AG09309 (cell line): ENCODE results near the gene TOR1AIP2.

Source experiments
- DNase-seq: peaks from one replicate; pipeline ENCODE4 v3.0.0-alpha.2; 2010; ENCODE audit warnings: low read depth
- H3K4me3 ChIP-seq: 2 replicates; pipeline ENCODE4 v1.5.1; 2011; ENCODE audit warnings: mild to moderate bottlenecking, low read depth, low read length, moderate library complexity; ENCODE audit not compliant: control insufficient read depth
- CTCF ChIP-seq: IDR thresholded peaks from 2 replicates; pipeline ENCODE4 v1.5.1; 2011; ENCODE audit warnings: mild to moderate bottlenecking, low read depth, low read length, inconsistent platforms; ENCODE audit not compliant: insufficient read depth, control insufficient read depth; ENCODE audit errors: missing control alignments

TOR1AIP2 gene

GRCh38 chr1:179820226-179820970 is 57.2 kb downstream of the TOR1AIP2 start:
- no peak for DNase-seq

GRCh38 chr1:179818743-179819173 is 58.8 kb downstream of the TOR1AIP2 start:
- DNase-seq = no peak
- no peak overlapping the region for H3K4me3 ChIP-seq
- no peak for TF ChIP-seq CTCF

More at GRCh38 chr1:179820226-179820970, 57.2 kb downstream of the TOR1AIP2 start:
- no peak for TF ChIP-seq CTCF
- H3K4me3 ChIP-seq = no peak overlapping the region

GRCh38 chr1:179818260-179818659 is 59.3 kb downstream of the TOR1AIP2 start:
- no peak overlapping the region for H3K4me3 ChIP-seq
- DNase-seq = no peak
- no peak for TF ChIP-seq CTCF

GRCh38 chr1:179817789-179818188 is 59.8 kb downstream of the TOR1AIP2 start:
- DNase-seq = no peak

GRCh38 chr1:179817056-179817455 is 60.5 kb downstream of the TOR1AIP2 start:
- H3K4me3 ChIP-seq = no peak overlapping the region
- DNase-seq = no peak
- no peak for TF ChIP-seq CTCF

More at GRCh38 chr1:179817789-179818188, 59.8 kb downstream of the TOR1AIP2 start:
- no peak for TF ChIP-seq CTCF
- no peak overlapping the region for H3K4me3 ChIP-seq

- no peak overlapping the region for H3K4me3 ChIP-seq
- no peak for TF ChIP-seq CTCF
- no peak for DNase-seq
Measured at GRCh38 chr1:179816196-179816960, 61.2 kb downstream of the TOR1AIP2 start.
